Tongue (tissue), 2 donors: ENCODE measurements around the gene KIAA1755. TPM values are rescaled to one million over a fixed set of nuclear protein-coding genes. Genes with fewer than 3 reads are reported as not detected.

Experiments used
- DNase-seq: peaks from one replicate; pipeline ENCODE4 v3.0.0-alpha.2; 2015
- total RNA-seq: library from RNA; depleted of rRNA; stranded (reverse); fragments of >200 nt; gene quantifications from one replicate; pipeline ENCODE4 v1.2.3, GENCODE V29; 2014

Gene KIAA1755
- total RNA-seq, result 5.0 TPM

- DNase-seq, result peak; percentile 56
Observed at GRCh38 chr20:38260378-38261053, at the start of gene KIAA1755. Gene KIAA1755 (minus strand): TSS chr20:38260735. CDS start chr20:38260500, 235 bp downstream.

- DNase-seq, result no peak
Observed at GRCh38 chr20:38308447-38308846, 47.9 kb upstream of the KIAA1755 start.

GRCh38 chr20:38308047-38308438 lies 47.5 kb upstream of the KIAA1755 start:
- DNase-seq, result no peak

- DNase-seq, result no peak
Observed at GRCh38 chr20:38307371-38308046, 47.0 kb upstream of the KIAA1755 start.

- DNase-seq, result no peak
Observed at GRCh38 chr20:38306379-38306778, 45.8 kb upstream of the KIAA1755 start.

- no peak for DNase-seq
Observed at GRCh38 chr20:38305541-38305940, 45.0 kb upstream of the KIAA1755 start.

GRCh38 chr20:38304845-38305447 lies 44.4 kb upstream of the KIAA1755 start:
- DNase-seq, result no peak

GRCh38 chr20:38303908-38304379 lies 43.4 kb upstream of the KIAA1755 start, which contains the start of gene BPI:
Gene BPI (plus strand): TSS chr20:38304156. CDS start chr20:38304224, 68 bp downstream.
- peak; percentile 24 for DNase-seq

- peak; percentile 68 for DNase-seq
Observed at GRCh38 chr20:38302786-38303185, 42.3 kb upstream of the KIAA1755 start.

GRCh38 chr20:38301309-38301708 lies 40.8 kb upstream of the KIAA1755 start:
- no peak for DNase-seq

- DNase-seq, result no peak
Observed at GRCh38 chr20:38300438-38300837, 39.9 kb upstream of the KIAA1755 start.

GRCh38 chr20:38299963-38300362 lies 39.4 kb upstream of the KIAA1755 start:
- no peak for DNase-seq

GRCh38 chr20:38298768-38299288 lies 38.3 kb upstream of the KIAA1755 start:
- DNase-seq, result peak; percentile 78

- DNase-seq, result no peak
Observed at GRCh38 chr20:38297916-38298674, 37.6 kb upstream of the KIAA1755 start.

- DNase-seq, result no peak
Observed at GRCh38 chr20:38296433-38296832, 35.9 kb upstream of the KIAA1755 start.

GRCh38 chr20:38295811-38296210 lies 35.3 kb upstream of the KIAA1755 start:
- no peak for DNase-seq

- no peak for DNase-seq
Observed at GRCh38 chr20:38294076-38294591, 33.6 kb upstream of the KIAA1755 start.

GRCh38 chr20:38293491-38294065 lies 33.0 kb upstream of the KIAA1755 start:
- no peak for DNase-seq

- DNase-seq, result no peak
Observed at GRCh38 chr20:38291966-38292365, 31.4 kb upstream of the KIAA1755 start.

GRCh38 chr20:38290829-38291814 lies 30.6 kb upstream of the KIAA1755 start:
- DNase-seq, result no peak
